Measurements from ENCODE around the gene NPM1.

NPM1 gene

GRCh38 chr5:171445644-171446516, 58.2 kb downstream of the NPM1 start:
- DNase-seq (ENCODE audit: extremely low spot score): no peak
- CTCF ChIA-PET: no interaction called here

DNA sequence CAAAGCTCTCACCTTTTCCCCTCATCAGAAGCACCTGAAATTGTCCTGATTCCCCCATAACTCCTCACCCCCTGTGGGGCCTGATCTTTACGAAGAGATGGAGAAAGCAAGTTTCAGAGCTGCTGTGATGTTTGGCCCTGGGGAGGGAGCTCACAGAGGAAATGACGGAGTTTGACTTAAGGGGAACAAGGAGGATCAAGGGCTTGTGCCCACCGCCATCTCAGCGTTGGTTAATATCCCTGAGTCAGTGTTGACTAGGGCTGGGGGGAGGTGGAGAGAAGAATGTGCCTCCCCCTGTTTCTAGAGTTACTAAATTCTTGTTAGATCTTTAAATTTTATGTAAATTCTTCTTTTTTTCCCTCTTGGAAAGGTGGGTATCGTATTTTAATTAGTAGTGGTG, 59.6 kb downstream of the NPM1 start:
- no peak for DNase-seq (ENCODE audit: extremely low spot score)
- CTCF ChIA-PET: interaction anchor here (1.0 kb wide), 1 partner anchor 12 kb away, joined by 3 read pairs; no protein-coding TSS in a partner anchor
- POLR2A ChIA-PET: no interaction called here
- no peak for TF ChIP-seq CTCF (IDR thresholded peaks at IDR 0.05; ENCODE audit: control extremely low read depth, extremely low read depth, low read depth, missing control alignments)

More at GRCh38 chr5:171445644-171446516, 58.2 kb downstream of the NPM1 start:
- POLR2A ChIA-PET: no interaction called here
- TF ChIP-seq CTCF (IDR thresholded peaks at IDR 0.05; ENCODE audit: control extremely low read depth, extremely low read depth, low read depth, missing control alignments): no peak

DNA sequence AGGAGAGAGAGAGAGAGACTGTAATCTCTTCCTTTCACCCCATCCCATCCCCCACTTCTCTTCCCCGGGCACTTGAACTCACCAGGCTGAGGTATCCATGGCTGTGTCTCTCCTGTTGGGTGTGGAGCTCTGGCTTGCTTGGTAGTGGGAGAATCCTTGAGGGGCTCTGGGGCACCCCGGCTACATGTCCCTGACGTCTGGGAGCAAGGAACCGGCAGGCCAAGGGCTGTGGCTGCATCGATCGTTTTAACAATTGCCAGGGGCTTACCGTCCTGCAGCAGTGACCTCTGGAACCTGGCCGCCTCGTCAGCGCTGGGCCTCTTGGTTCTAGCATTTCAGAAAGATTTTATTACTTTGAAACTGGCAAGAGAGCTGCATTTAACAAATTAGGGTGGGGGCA, 61.8 kb downstream of the NPM1 start:
- ChIA-PET CTCF (no interaction called here), POLR2A (no interaction called here)
- DNase-seq (ENCODE audit: extremely low spot score): no peak
- no peak for TF ChIP-seq CTCF (IDR thresholded peaks at IDR 0.05; ENCODE audit: control extremely low read depth, extremely low read depth, low read depth, missing control alignments)

- ChIA-PET CTCF (no interaction called here), POLR2A (no interaction called here)
- no peak for DNase-seq (ENCODE audit: extremely low spot score)
- no peak for TF ChIP-seq CTCF (IDR thresholded peaks at IDR 0.05; ENCODE audit: control extremely low read depth, extremely low read depth, low read depth, missing control alignments)
These were observed 63.0 kb downstream of the NPM1 start for GRCh38 chr5:171450423-171451331.

DNA sequence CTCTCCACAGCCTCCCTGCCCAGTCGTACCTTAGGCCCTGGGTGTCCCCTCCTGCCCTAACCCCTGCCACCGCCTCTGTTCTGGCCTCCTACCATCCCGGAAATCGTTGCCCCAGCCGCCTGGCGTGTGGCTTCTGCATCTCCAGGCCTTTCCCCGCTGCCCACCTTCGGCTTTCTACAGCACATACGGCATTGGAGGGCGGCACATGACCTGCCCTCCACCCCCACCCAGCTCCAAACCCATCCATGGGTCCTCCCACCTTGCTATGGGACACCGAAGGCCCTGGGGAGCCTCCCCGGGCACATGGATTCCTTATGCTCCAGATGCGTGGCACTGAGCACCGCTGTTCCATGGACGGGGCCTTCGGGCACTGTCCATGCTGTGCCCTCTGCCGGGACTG, 63.8 kb downstream of the NPM1 start:
- POLR2A ChIA-PET: no interaction called here
- TF ChIP-seq CTCF (IDR thresholded peaks at IDR 0.05; ENCODE audit: control extremely low read depth, extremely low read depth, low read depth, missing control alignments): no peak
- DNase-seq (ENCODE audit: extremely low spot score): no peak
- CTCF ChIA-PET: no interaction called here

GRCh38 chr5:171453056-171453725, 65.5 kb downstream of the NPM1 start:
- TF ChIP-seq CTCF (IDR thresholded peaks at IDR 0.05; ENCODE audit: control extremely low read depth, extremely low read depth, low read depth, missing control alignments): no peak
- no peak for DNase-seq (ENCODE audit: extremely low spot score)
- POLR2A ChIA-PET: interaction anchor here (1.4 kb wide), 1 partner anchor 65 kb away, joined by 3 read pairs; the partner anchor contains the start of gene NPM1
- CTCF ChIA-PET: interaction anchor here (1.0 to 1.9 kb wide), 2 partner anchors 10 kb away, joined by 3 to 6 read pairs; no protein-coding TSS in a partner anchor
